SW480 (cell line): Measurements from ENCODE around the gene KIF26B.
A peak's percentile ranks its signal among the peaks of the same experiment; 100 is the strongest.
"Not testable (repeated sequence)": the region's sequence is repeated elsewhere in the genome, so short reads cannot be mapped to it uniquely, and the experiment has no call there.

Source experiments
- DNase-seq: peaks from one replicate; pipeline ENCODE4 v3.0.0-alpha.2; 2016; ENCODE audit warnings: low spot score

Gene KIF26B

GRCh38 chr1:245283001-245283400 is 128.2 kb downstream of the KIF26B start:
- no peak for DNase-seq

DNA sequence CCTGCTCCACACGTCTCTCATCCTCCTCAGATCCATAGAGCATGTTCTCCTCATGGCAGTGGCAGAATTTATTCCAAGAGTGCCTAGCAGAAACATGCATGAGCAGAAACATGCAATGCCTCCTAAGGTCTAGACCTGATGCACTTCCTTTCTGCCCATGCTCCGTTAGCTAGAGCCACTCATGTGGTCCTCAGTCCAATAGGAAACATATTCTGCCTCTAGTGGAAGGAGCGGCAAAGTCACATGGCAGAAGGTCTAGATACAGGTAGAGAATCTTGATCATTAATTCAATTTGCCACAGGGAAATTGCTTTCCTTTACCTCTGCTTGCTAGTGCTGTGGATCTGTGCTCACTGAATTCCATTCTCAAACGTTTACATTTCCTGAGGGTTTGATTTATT is 130.4 kb downstream of the KIF26B start:
- peak; percentile 15 for DNase-seq

GRCh38 chr1:245288796-245289195 is 134.0 kb downstream of the KIF26B start:
- peak; percentile 92 for DNase-seq

DNA sequence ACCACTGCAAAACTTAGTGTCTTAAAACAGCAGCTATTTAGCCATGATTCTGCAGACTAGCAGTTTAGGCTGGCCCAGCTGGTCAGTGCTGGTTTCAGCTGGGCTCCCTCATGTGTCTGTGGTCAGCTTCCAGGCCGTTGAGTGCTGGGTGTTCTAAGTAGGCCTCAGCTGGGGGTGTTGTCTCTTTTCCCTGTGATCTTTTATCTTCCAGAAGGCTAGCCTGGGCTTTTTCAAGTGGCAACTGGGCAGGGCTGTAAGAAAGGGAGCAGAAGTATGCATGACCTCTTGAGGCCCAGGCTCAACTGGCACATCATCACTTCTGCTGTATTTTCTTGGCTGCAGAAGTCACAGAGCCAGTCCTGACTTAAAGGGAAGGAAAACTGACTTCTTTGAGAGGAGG is 136.1 kb downstream of the KIF26B start:
- no peak for DNase-seq

DNA sequence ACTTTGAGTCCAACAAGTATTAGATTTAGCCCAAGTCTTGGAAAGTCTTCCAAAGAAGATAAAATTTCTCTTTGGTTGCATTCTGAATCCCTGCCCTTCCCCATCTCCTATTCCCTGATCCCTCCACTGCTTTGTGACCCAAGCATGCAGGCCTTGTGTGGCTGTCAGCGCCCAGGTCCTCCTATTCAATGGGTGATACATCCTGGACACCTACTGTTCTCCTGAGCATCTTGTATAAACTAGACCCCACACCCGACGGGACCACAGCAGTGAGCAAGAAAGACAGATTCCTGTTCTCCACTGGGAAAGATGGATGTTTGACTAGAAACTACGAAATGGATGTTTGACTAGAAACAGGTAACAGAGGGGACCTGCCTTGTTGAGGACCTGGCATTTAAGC is 136.6 kb downstream of the KIF26B start:
- DNase-seq: no peak

GRCh38 chr1:245292141-245292540 is 137.4 kb downstream of the KIF26B start:
- DNase-seq: no peak

GRCh38 chr1:245292553-245292952 is 137.8 kb downstream of the KIF26B start:
- no peak for DNase-seq

- no peak for DNase-seq
Measured at GRCh38 chr1:245294020-245294419, 139.2 kb downstream of the KIF26B start.

GRCh38 chr1:245298781-245299180 is 144.0 kb downstream of the KIF26B start:
- no peak for DNase-seq

DNA sequence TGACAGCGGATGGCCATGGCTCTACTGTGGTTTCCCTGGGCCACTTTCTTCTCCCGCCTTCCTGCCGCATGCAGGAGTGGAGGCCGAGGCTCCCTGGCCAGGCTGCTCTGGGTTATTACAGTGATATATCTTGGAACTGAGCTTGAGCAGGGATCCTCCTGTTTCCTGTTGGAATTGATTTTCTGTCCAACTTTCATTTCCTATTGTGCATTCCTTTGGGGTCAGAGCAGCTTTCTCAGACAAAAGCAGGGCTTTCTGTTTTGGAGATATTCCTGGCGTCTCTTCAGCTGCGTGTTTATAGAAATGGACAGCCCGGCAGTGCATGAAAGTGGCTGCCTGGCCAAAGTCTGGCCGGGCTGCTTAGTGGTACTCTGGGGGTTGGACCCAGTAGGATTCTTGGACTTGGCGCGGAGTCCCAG is 146.4 kb downstream of the KIF26B start:
- DNase-seq: no peak

DNA sequence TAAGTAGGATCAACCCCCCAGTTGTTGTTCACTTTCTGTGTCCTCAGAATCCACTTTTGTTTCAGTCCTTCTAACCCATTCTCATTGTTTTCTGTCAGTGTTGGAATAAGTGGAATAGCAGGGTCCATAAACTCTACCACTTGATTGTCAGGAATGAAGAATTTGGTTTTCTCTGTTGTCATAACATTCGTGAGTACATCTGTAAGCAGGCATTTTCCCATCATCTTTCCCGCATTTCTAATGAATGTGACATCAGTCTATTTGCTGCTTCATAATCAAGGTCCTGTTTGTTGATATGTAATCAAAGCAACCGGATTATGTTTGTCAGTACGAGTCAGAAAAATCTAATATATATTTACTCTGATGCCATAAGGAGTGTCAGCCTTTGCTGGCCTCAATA is 147.1 kb downstream of the KIF26B start:
- DNase-seq: no peak

DNA sequence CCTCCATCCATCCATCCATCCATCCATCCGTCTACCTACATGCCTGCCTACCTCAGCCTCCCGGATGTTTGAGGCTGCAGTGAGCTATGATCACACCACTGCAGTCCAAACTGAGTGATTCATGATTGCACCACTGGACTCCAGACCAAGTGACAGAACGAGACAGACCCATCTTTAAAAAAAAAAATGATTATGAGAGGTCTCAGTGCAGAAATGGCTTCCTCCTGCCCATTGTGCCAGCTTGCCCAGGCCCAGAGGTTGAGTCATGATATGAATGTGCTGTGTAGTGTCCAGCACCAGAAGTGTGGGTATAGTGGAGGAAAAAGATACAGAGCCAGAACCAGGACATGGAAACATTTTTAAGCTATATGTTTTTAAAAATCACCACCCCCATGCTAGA is 149.9 kb downstream of the KIF26B start:
- no peak for DNase-seq

DNA sequence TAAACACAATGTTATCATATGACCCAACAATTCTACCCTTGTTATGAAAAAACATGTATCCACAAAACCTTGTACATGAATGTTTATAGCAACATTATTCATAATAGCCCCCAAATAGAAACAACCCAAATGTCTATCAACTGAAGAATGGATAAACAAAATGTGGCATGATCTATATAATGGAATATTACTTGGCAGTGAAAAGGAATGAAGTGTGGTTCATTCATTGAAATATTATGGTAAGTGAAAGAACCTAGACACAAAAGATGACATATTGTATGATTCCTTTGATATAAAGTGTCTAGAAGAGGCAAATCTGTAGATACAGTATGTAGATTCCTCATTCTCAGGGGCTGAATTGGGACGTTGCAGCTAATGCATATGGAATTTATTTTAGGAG is 151.2 kb downstream of the KIF26B start:
- DNase-seq: no peak

- DNase-seq: no peak
Measured at GRCh38 chr1:245306628-245307410, 152.0 kb downstream of the KIF26B start.

DNA sequence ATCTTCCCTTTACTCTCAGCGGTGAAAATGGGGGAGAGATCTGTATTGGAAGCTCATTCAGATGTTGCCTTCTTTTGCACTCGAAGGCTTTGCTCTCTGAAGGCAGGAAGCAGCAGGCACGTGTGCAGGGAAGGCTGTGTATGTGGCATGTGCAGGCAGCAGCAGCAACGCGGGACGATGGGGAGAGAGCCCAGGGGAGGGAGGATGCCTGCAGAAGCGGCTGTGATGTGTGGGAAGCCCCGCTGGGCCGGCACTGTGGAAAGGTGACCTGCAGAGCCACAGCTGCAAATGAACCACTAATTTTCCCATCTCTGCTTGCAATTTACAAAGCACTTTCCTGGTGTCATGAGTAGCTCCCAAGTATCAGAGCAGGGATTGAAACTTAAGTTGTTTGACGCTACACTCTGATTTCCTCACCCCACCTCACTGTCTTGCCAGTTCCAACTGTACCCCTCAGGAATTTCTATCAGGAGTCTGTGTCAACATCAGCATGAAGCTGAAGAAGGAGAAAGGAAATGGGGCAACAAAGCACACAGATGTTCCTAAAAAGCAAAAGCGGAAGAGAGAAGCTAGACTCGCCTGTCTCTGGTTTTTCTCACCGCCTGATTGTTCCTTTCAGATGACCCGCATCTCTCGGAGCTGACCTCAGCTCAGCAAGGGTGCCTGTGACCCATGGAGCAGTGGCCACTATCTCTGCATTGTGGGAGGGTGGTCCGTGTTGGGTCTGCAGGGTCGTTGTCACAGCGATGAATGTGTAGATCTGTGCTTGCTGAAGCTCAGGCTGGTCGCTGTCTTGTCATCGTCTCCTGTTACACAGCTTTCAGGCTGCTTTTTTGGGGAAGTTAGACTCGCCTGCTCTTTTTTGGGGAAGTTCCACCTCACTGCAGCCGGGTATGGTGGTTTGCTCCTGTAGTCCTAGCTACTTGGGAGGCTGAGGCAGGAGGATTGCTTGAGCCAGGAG is 156.1 kb downstream of the KIF26B start:
- DNase-seq: no peak

- no peak for DNase-seq
Measured at GRCh38 chr1:245311887-245312536, 157.2 kb downstream of the KIF26B start.

- DNase-seq: no peak
Measured at GRCh38 chr1:245313576-245313975, 158.8 kb downstream of the KIF26B start.

DNA sequence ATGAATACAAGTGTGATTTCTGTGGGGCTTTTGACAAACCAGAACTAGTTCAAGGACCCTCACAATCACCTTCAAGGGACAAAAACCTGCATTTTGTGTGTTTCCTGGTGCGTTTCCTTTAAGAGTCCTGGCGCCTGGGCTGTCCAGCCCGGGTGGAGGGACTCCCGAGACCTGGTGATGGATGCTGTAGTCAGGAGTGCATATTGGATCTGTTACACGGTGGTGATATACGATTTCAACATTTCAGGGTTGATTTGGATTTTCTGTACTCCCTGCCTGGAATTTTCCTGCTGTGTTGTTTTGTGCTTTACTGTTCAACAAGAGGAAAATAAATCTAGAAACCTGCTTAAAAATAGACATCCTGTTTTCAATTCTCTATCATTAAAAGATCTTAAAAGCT is 162.0 kb downstream of the KIF26B start:
- no peak for DNase-seq

DNA sequence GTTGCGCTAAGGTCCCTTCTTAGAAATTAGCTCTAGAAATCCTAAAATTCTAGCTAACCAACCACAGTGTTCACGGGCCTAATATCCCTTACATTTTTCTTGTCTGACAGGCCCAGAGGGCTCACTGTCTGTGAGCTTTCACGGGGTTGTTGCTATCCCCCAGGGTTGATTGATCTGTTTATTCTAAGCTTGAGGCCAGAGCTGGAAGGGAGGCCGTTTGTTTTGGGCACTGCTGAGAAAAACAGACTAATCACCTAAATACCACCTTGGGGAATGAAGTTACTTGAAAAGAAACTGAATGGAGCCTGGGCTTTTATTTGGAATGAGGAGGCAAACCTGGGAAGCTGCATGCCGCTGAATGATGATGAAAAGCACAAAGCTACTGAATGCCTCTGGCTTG is 162.4 kb downstream of the KIF26B start:
- DNase-seq: no peak

DNA sequence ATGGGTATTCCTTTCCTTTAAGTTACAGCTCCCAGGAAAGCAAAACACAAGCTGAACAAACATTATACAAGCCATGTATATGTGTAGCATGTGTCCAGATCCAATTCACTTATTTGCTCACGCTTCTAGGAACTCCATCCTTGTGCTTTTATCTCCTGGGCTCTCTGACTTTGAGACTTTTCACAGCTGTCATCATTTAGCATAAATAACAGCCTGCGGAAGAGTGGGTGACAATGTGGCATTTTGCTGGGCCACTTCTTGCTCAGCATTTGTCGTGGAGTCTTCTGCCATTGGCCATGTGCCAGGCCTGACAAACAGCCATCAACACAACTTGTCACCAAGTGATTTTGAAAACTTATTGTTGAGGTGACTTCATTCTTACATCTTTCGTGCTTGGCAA is 164.3 kb downstream of the KIF26B start:
- DNase-seq: no peak

- DNase-seq: peak; percentile 55
Measured at GRCh38 chr1:245322673-245323072, 167.9 kb downstream of the KIF26B start.

DNA sequence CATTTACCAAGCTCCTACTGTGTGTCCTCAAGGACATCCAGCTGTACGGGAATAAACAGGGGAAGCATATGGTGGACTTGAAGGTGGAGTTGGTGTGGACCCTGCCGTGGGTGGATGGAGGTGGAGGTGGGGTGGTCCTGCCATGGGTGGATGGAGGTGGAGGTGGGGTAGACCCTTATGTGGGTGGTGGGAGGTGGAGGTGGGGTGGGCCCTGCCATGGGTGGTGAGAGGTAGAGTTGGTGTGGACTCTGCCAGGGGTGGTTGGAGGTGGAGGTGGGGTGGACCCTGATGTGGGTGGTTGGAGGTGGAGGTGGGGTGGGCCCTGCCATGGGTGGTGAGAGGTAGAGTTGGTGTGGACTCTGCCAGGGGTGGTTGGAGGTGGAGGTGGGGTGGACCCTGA is 169.0 kb downstream of the KIF26B start:
- DNase-seq: not testable (repeated sequence)
